T-helper 1 cell treated with Interleukin-12 subunit alpha and Interleukin-12 subunit beta and Interleukin-4 antibody, amounts not matched to agents 30 μg/mL and 1 μg/mL, for 36 hours (primary cell): ENCODE results near the gene GJC2.

ENCODE experiments used
- H3K27ac Mint-ChIP-seq: one replicate; pipeline ENCODE4 v1.8.0; 2021; ENCODE audit warnings: mild to moderate bottlenecking, mixed read lengths
- H3K27me3 Mint-ChIP-seq: one replicate; pipeline ENCODE4 v1.8.0; 2021; ENCODE audit warnings: low read depth, mixed read lengths
- H3K36me3 Mint-ChIP-seq: one replicate; pipeline ENCODE4 v1.8.0; 2021; ENCODE audit warnings: low read depth, mixed read lengths
- H3K4me1 Mint-ChIP-seq: one replicate; pipeline ENCODE4 v1.8.0; 2021; ENCODE audit warnings: low read depth, mixed read lengths
- H3K4me3 Mint-ChIP-seq: one replicate; pipeline ENCODE4 v1.8.0; 2021; ENCODE audit warnings: mild to moderate bottlenecking, moderate library complexity, mixed read lengths
- H3K9me3 Mint-ChIP-seq: one replicate; pipeline ENCODE4 v1.8.0; 2021; ENCODE audit warnings: mixed read lengths

GJC2 gene

GRCh38 chr1:228146417-228147150 is 3.1 kb upstream of the GJC2 start:
- no peak overlapping the region for H3K4me3 Mint-ChIP-seq
- H3K27ac Mint-ChIP-seq, result no peak overlapping the region
- H3K9me3 Mint-ChIP-seq, result no peaks in the 10 kb centered on the region
- H3K4me1 Mint-ChIP-seq, result peaks cover 17% of the 10 kb centered on the region
- no peaks in the 10 kb centered on the region for H3K27me3 Mint-ChIP-seq
- H3K36me3 Mint-ChIP-seq, result no peaks in the 10 kb centered on the region

GRCh38 chr1:228147151-228147693 is 2.5 kb upstream of the GJC2 start:
- Mint-ChIP-seq H3K4me3 (no peak overlapping the region), H3K9me3 (no peaks in the 10 kb centered on the region), H3K4me1 (peaks cover 11% of the 10 kb centered on the region), H3K36me3 (no peaks in the 10 kb centered on the region), H3K27ac (no peak overlapping the region), H3K27me3 (no peaks in the 10 kb centered on the region)

GRCh38 chr1:228147768-228148167 is 2.0 kb upstream of the GJC2 start:
- H3K27me3 Mint-ChIP-seq, result no peaks in the 10 kb centered on the region
- no peak overlapping the region for H3K4me3 Mint-ChIP-seq
- no peaks in the 10 kb centered on the region for H3K36me3 Mint-ChIP-seq
- no peaks in the 10 kb centered on the region for H3K9me3 Mint-ChIP-seq
- peaks cover 11% of the 10 kb centered on the region for H3K4me1 Mint-ChIP-seq
- no peak overlapping the region for H3K27ac Mint-ChIP-seq

- Mint-ChIP-seq H3K4me1 (peaks cover 8% of the 10 kb centered on the region), H3K36me3 (no peaks in the 10 kb centered on the region), H3K27me3 (no peaks in the 10 kb centered on the region), H3K27ac (no peak overlapping the region), H3K9me3 (no peaks in the 10 kb centered on the region), H3K4me3 (no peak overlapping the region)
These were observed 1.4 kb upstream of the GJC2 start for GRCh38 chr1:228148196-228148861.

GRCh38 chr1:228148935-228149405 is 760 bp upstream of the GJC2 start:
- Mint-ChIP-seq H3K4me3 (no peak overlapping the region), H3K27ac (no peak overlapping the region), H3K9me3 (no peaks in the 10 kb centered on the region), H3K4me1 (peaks cover 1% of the 10 kb centered on the region), H3K27me3 (no peaks in the 10 kb centered on the region), H3K36me3 (no peaks in the 10 kb centered on the region)

- Mint-ChIP-seq H3K36me3 (no peaks in the 10 kb centered on the region), H3K9me3 (no peaks in the 10 kb centered on the region)
These were observed 360 bp downstream of the GJC2 start for GRCh38 chr1:228150120-228150460.

GRCh38 chr1:228150461-228151179 is 890 bp downstream of the GJC2 start:
- H3K9me3 Mint-ChIP-seq, result no peaks in the 10 kb centered on the region
- H3K4me1 Mint-ChIP-seq, result peaks cover 2% of the 10 kb centered on the region
- no peak overlapping the region for H3K4me3 Mint-ChIP-seq
- H3K27ac Mint-ChIP-seq, result no peak overlapping the region
- no peaks in the 10 kb centered on the region for H3K36me3 Mint-ChIP-seq
- H3K27me3 Mint-ChIP-seq, result no peaks in the 10 kb centered on the region

More at GRCh38 chr1:228150120-228150460, 360 bp downstream of the GJC2 start:
- H3K27ac Mint-ChIP-seq, result no peak overlapping the region
- no peak overlapping the region for H3K4me3 Mint-ChIP-seq
- H3K27me3 Mint-ChIP-seq, result no peaks in the 10 kb centered on the region
- peaks cover 2% of the 10 kb centered on the region for H3K4me1 Mint-ChIP-seq

GRCh38 chr1:228151180-228151925 is 1.6 kb downstream of the GJC2 start:
- H3K27me3 Mint-ChIP-seq, result no peaks in the 10 kb centered on the region
- H3K36me3 Mint-ChIP-seq, result no peaks in the 10 kb centered on the region
- H3K4me1 Mint-ChIP-seq, result peaks cover 2% of the 10 kb centered on the region
- H3K9me3 Mint-ChIP-seq, result no peaks in the 10 kb centered on the region
- H3K27ac Mint-ChIP-seq, result no peak overlapping the region
- H3K4me3 Mint-ChIP-seq, result no peak overlapping the region

- peaks cover 2% of the 10 kb centered on the region for H3K4me1 Mint-ChIP-seq
- no peaks in the 10 kb centered on the region for H3K9me3 Mint-ChIP-seq
- peak overlapping the region; percentile 31 for H3K27ac Mint-ChIP-seq
- H3K4me3 Mint-ChIP-seq, result no peak overlapping the region
- no peaks in the 10 kb centered on the region for H3K36me3 Mint-ChIP-seq
- no peaks in the 10 kb centered on the region for H3K27me3 Mint-ChIP-seq
These were observed 2.6 kb downstream of the GJC2 start for GRCh38 chr1:228152097-228152917.

GRCh38 chr1:228152918-228153258 is 3.2 kb downstream of the GJC2 start:
- peak overlapping the region; percentile 31 for H3K27ac Mint-ChIP-seq
- H3K4me3 Mint-ChIP-seq, result no peak overlapping the region
- no peaks in the 10 kb centered on the region for H3K9me3 Mint-ChIP-seq
- no peaks in the 10 kb centered on the region for H3K27me3 Mint-ChIP-seq
- H3K36me3 Mint-ChIP-seq, result no peaks in the 10 kb centered on the region
- peaks cover 2% of the 10 kb centered on the region for H3K4me1 Mint-ChIP-seq

- Mint-ChIP-seq H3K4me1 (peaks cover 2% of the 10 kb centered on the region), H3K9me3 (no peaks in the 10 kb centered on the region), H3K4me3 (no peak overlapping the region), H3K27ac (peak overlapping the region; percentile 65), H3K27me3 (no peaks in the 10 kb centered on the region), H3K36me3 (no peaks in the 10 kb centered on the region)
These were observed 4.4 kb downstream of the GJC2 start for GRCh38 chr1:228154021-228154669.

GRCh38 chr1:228154670-228155571 is 5.2 kb downstream of the GJC2 start:
- H3K4me3 Mint-ChIP-seq, result peak overlapping the region; percentile 31
- H3K4me1 Mint-ChIP-seq, result peaks cover 2% of the 10 kb centered on the region
- H3K27ac Mint-ChIP-seq, result peak overlapping the region; percentile 65
- no peaks in the 10 kb centered on the region for H3K36me3 Mint-ChIP-seq
- no peaks in the 10 kb centered on the region for H3K27me3 Mint-ChIP-seq
- no peaks in the 10 kb centered on the region for H3K9me3 Mint-ChIP-seq
